Neural cell (in vitro differentiated cells): ENCODE data around the gene KLHL30. TPM values are rescaled to one million over a fixed set of nuclear protein-coding genes. Genes with fewer than 3 reads are reported as not detected.

ENCODE experiments used
- H2AFZ ChIP-seq: fragments of 200-600, 300-800 bp; sonication (generic), shearing (Covaris generic); 2 replicates; pipeline ENCODE4 v1.6.0; 2014; ENCODE audit warnings: low read depth, mild to moderate bottlenecking, antibody characterized with exemption, low read length, moderate library complexity
- H3F3A ChIP-seq: fragments of 200-600 bp; shearing (Covaris generic); 2 replicates; pipeline ENCODE4 v1.6.1; 2016; ENCODE audit warnings: mild to moderate bottlenecking, moderate library complexity, mixed read lengths, antibody characterized with exemption, low read length; ENCODE audit not compliant: insufficient read depth, poor library complexity, severe bottlenecking
- H3K27ac ChIP-seq: fragments of 200-600, 300-800 bp; sonication (generic), shearing (Covaris generic); 2 replicates; pipeline ENCODE4 v1.5.1; 2014; ENCODE audit warnings: mild to moderate bottlenecking, low read length, moderate library complexity
- H3K27me3 ChIP-seq: fragments of 300-800, 200-600 bp; sonication (generic), shearing (Covaris generic); 2 replicates; pipeline ENCODE4 v1.6.0; 2014; ENCODE audit warnings: mild to moderate bottlenecking, low read depth, low read length, moderate library complexity; ENCODE audit not compliant: insufficient read depth
- H3K36me3 ChIP-seq: fragments of 300-800, 200-600 bp; sonication (generic), shearing (Covaris generic); 2 replicates; pipeline ENCODE4 v1.5.1; 2014; ENCODE audit warnings: mild to moderate bottlenecking, antibody characterized with exemption, low read length, moderate library complexity; ENCODE audit not compliant: insufficient read depth
- H3K4me2 ChIP-seq: fragments of 300-800, 200-600 bp; sonication (generic), shearing (Covaris generic); 2 replicates; pipeline ENCODE4 v1.6.0; 2014; ENCODE audit warnings: mild to moderate bottlenecking, low read length
- H3K4me3 ChIP-seq: fragments of 300-800, 200-600 bp; sonication (generic), shearing (Covaris generic); 2 replicates; pipeline ENCODE4 v1.5.1; 2014; ENCODE audit warnings: mild to moderate bottlenecking, low read length, moderate library complexity
- H3K79me2 ChIP-seq: fragments of 200-600 bp; shearing (Covaris generic); replicated peaks from 2 replicates; pipeline ENCODE4 v1.6.0; 2014; ENCODE audit warnings: mild to moderate bottlenecking, low read length, moderate library complexity; ENCODE audit not compliant: insufficient read depth
- H3K9ac ChIP-seq: fragments of 300-800, 200-600 bp; sonication (generic), shearing (Covaris generic); 2 replicates; pipeline ENCODE4 v1.6.1; 2016; ENCODE audit warnings: mild to moderate bottlenecking, low read length, mixed read lengths
- H3K9me2 ChIP-seq: fragments of 200-600 bp; shearing (Covaris generic); 2 replicates; pipeline ENCODE4 v1.6.1; 2016; ENCODE audit warnings: mild to moderate bottlenecking, low read length, mixed read lengths; ENCODE audit not compliant: insufficient read depth
- H3K9me3 ChIP-seq: fragments of 200-600, 300-800 bp; sonication (generic), shearing (Covaris generic); 2 replicates; pipeline ENCODE4 v1.6.1; 2016; ENCODE audit warnings: mild to moderate bottlenecking, mixed run types, low read length, moderate library complexity, mixed read lengths
- H4K20me1 ChIP-seq: fragments of 200-600 bp; shearing (Covaris generic); 2 replicates; pipeline ENCODE4 v1.6.1; 2016; ENCODE audit warnings: mild to moderate bottlenecking, mixed run types; ENCODE audit not compliant: insufficient read depth
- EP300 ChIP-seq: fragments of 450-650 bp; conservative IDR thresholded peaks from 2 replicates; pipeline ENCODE4 v1.6.1; 2014; ENCODE audit warnings: antibody characterized with exemption, mild to moderate bottlenecking, moderate library complexity; ENCODE audit not compliant: poor library complexity, severe bottlenecking
- EZH2 ChIP-seq: fragments of 200-600, 300-800 bp; shearing (Covaris generic), sonication (generic); IDR thresholded peaks from 2 replicates; pipeline ENCODE4 v1.6.1; 2014; ENCODE audit warnings: antibody characterized with exemption, low read length, borderline replicate concordance, mild to moderate bottlenecking; ENCODE audit not compliant: insufficient read depth, poor library complexity, severe bottlenecking
- MXI1 ChIP-seq: fragments of 450-650 bp; conservative IDR thresholded peaks from 2 replicates; pipeline ENCODE4 v1.6.1; 2014; ENCODE audit warnings: antibody characterized with exemption, mild to moderate bottlenecking; ENCODE audit not compliant: poor library complexity, severe bottlenecking
- POLR2AphosphoS5 ChIP-seq: IDR thresholded peaks from 2 replicates; pipeline ENCODE4 v1.6.1; 2012
- RAD21 ChIP-seq: fragments of 450-650 bp; conservative IDR thresholded peaks from 2 replicates; pipeline ENCODE4 v1.6.1; 2014; ENCODE audit warnings: antibody characterized with exemption, mild to moderate bottlenecking, moderate library complexity
- SMC3 ChIP-seq: fragments of 450-650 bp; conservative IDR thresholded peaks from 2 replicates; pipeline ENCODE4 v1.6.1; 2014; ENCODE audit warnings: antibody characterized with exemption, mild to moderate bottlenecking, moderate library complexity; ENCODE audit not compliant: poor library complexity
- TAF1 ChIP-seq: IDR thresholded peaks from 2 replicates; pipeline ENCODE4 v1.6.1; 2012; ENCODE audit warnings: low read depth
- polyA plus RNA-seq: library from polyadenylated mRNA; depleted of rRNA; stranded (reverse); fragments of >200 nt; gene quantifications from 2 replicates; pipeline ENCODE4 v1.2.3, GENCODE V29; 2014
- TF ChIP-seq, protein P1 (sequence below): IDR thresholded peaks from 2 replicates; pipeline ENCODE4 v1.6.1; 2012; ENCODE audit warnings: borderline replicate concordance
- TF ChIP-seq, protein P2 (sequence below): fragments of 450-650 bp; IDR thresholded peaks from 2 replicates; pipeline ENCODE4 v1.5.1; 2014; ENCODE audit warnings: antibody characterized with exemption, mild to moderate bottlenecking, moderate library complexity; ENCODE audit not compliant: poor library complexity, severe bottlenecking

KLHL30 gene
- polyA plus RNA-seq, 1 donor from 2014 or later: not detected

DNA sequence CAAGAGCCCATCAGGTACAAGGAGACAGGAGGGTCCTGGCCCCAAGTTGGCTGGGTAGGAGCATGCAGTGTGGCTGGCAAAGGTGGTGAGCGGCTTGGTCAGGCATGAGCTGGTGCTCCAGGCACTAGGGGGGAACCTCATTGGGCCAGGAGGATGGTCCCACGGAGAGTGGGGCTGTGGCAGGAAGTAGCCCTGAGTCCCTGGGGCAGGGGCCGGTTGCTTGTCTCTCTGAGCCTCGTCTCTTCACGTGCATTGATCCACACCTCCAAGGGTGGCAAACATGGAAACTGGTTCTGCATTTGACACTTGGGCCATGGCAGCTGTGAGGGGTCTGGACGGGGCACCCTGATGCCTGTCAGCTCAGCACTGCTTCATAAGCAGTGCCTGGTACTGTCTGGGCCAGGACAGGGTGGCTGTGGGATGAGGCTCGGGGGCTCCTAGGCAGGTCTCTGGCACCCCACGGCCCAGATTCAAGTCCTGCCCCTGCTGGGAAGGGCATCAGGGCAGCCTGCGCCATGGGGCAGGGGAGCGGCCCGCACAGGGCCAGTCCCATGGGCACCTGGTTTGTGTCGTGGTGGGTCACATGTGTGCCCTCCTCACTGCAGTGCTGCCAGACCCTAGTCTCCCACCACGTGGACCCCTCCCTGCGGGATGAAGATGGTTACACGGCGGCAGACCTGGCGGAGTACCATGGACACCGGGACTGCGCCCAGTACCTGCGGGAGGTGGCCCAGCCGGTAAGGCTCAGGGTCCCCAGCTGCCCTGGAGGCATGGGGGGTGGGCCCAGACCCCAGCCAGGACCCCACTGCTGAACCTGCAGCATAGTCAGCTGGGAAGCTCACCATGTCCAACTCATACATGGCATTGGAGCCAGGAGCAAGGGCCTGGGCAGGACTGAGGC, 21.9 kb upstream of the KLHL30 start:
- TF ChIP-seq POLR2AphosphoS5 (no peak), MXI1 (no peak), SMC3 (no peak), EZH2 (no peak), TAF1 (no peak), EP300 (no peak), RAD21 (no peak)
- TF ChIP-seq, protein P1, sequence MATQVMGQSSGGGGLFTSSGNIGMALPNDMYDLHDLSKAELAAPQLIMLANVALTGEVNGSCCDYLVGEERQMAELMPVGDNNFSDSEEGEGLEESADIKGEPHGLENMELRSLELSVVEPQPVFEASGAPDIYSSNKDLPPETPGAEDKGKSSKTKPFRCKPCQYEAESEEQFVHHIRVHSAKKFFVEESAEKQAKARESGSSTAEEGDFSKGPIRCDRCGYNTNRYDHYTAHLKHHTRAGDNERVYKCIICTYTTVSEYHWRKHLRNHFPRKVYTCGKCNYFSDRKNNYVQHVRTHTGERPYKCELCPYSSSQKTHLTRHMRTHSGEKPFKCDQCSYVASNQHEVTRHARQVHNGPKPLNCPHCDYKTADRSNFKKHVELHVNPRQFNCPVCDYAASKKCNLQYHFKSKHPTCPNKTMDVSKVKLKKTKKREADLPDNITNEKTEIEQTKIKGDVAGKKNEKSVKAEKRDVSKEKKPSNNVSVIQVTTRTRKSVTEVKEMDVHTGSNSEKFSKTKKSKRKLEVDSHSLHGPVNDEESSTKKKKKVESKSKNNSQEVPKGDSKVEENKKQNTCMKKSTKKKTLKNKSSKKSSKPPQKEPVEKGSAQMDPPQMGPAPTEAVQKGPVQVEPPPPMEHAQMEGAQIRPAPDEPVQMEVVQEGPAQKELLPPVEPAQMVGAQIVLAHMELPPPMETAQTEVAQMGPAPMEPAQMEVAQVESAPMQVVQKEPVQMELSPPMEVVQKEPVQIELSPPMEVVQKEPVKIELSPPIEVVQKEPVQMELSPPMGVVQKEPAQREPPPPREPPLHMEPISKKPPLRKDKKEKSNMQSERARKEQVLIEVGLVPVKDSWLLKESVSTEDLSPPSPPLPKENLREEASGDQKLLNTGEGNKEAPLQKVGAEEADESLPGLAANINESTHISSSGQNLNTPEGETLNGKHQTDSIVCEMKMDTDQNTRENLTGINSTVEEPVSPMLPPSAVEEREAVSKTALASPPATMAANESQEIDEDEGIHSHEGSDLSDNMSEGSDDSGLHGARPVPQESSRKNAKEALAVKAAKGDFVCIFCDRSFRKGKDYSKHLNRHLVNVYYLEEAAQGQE: no peak
- TF ChIP-seq, protein P2, sequence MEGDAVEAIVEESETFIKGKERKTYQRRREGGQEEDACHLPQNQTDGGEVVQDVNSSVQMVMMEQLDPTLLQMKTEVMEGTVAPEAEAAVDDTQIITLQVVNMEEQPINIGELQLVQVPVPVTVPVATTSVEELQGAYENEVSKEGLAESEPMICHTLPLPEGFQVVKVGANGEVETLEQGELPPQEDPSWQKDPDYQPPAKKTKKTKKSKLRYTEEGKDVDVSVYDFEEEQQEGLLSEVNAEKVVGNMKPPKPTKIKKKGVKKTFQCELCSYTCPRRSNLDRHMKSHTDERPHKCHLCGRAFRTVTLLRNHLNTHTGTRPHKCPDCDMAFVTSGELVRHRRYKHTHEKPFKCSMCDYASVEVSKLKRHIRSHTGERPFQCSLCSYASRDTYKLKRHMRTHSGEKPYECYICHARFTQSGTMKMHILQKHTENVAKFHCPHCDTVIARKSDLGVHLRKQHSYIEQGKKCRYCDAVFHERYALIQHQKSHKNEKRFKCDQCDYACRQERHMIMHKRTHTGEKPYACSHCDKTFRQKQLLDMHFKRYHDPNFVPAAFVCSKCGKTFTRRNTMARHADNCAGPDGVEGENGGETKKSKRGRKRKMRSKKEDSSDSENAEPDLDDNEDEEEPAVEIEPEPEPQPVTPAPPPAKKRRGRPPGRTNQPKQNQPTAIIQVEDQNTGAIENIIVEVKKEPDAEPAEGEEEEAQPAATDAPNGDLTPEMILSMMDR: no peak
- Histone ChIP-seq H3K9me2 (no peaks in the 10 kb centered on the region), H3K9ac (no peak overlapping the region), H4K20me1 (no peaks in the 10 kb centered on the region), H2AFZ (no peak overlapping the region), H3K9me3 (peaks cover 1% of the 10 kb centered on the region), H3K27ac (no peak overlapping the region), H3K4me3 (no peak overlapping the region), H3K79me2 (no peaks in the 10 kb centered on the region), H3F3A (no peaks in the 10 kb centered on the region), H3K4me2 (no peak overlapping the region), H3K27me3 (no peaks in the 10 kb centered on the region), H3K36me3 (no peaks in the 10 kb centered on the region)

DNA sequence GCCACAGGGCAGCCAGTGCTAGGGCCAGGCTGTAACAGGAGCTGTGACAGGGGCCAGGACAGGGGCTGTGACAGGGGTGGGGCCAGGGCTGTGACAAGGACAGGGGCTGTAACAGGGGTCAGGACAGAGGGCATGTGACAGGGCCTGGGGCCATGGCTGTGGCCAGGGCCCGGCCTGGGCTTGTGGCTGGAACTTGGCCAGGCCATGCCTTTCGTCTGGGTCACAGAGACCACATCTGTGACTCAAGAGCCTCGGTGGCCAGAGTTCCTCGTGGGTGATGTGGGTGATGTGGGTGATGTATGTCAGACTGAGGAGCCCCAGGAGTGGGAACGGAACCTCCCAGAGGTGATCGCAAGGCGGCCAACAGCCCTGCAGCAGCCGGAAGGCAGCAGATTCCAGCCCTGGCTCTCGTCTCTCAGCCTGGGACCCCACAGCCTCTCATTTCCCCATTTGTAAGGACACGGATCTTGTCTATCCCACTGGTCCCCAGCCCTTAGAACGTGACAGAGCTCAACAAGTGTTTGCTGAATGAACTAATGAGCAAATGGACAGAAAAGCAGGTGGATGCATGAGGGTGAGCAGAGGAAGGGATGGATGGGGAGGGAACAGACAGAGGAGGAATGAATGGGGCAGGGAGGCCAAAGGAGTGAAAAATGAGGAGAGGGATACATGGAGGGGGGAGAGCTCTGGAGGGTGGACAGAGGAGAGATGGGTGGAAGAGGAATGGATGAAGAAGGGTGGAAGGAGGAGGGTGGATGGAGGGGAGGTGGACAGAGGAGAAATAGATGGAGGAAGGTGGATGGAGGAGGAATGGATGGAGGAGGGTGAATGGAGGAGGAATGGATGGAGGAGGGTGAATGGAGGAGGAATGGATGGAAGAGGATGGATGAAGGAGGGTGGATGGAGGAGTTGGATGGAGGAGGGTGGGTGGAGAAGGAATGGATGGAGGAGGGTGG, 21.0 kb upstream of the KLHL30 start:
- H3K79me2 ChIP-seq: no peaks in the 10 kb centered on the region
- no peak overlapping the region for H3K4me3 ChIP-seq
- H3K4me2 ChIP-seq: no peak overlapping the region
- H3F3A ChIP-seq: no peaks in the 10 kb centered on the region
- no peak overlapping the region for H3K9ac ChIP-seq
- H3K27me3 ChIP-seq: no peaks in the 10 kb centered on the region
- H3K9me3 ChIP-seq: no peaks in the 10 kb centered on the region
- no peaks in the 10 kb centered on the region for H3K9me2 ChIP-seq
- no peaks in the 10 kb centered on the region for H4K20me1 ChIP-seq
- H2AFZ ChIP-seq: no peak overlapping the region
- H3K27ac ChIP-seq: no peak overlapping the region
- H3K36me3 ChIP-seq: no peaks in the 10 kb centered on the region
- TF ChIP-seq, protein P1: no peak
- TF ChIP-seq MXI1: no peak
- TF ChIP-seq, protein P2: no peak
- no peak for TF ChIP-seq POLR2AphosphoS5
- TF ChIP-seq SMC3: no peak
- TF ChIP-seq EZH2: no peak
- TF ChIP-seq TAF1: no peak
- TF ChIP-seq EP300: no peak
- TF ChIP-seq RAD21: no peak
